ENCODE data around the gene SPRY4.

- no peak for TF ChIP-seq CTCF (IDR thresholded peaks at IDR 0.05; ENCODE audit: control extremely low read depth in 1 of 3, insufficient read depth in 1 of 3, low read depth in 1 of 3, low read length in 3 of 3)
- TF ChIP-seq POLR2AphosphoS5 (IDR thresholded peaks at IDR 0.05; ENCODE audit: low read depth, low read length), result no peak
- no peak for TF ChIP-seq EP300 (IDR thresholded peaks at IDR 0.05; ENCODE audit: borderline replicate concordance in 1 of 2, low read depth in 2 of 2, low read length in 2 of 2)
- no peak for TF ChIP-seq ZNF274 (IDR thresholded peaks at IDR 0.05; ENCODE audit: borderline replicate concordance, extremely low read depth, low read length)
- TF ChIP-seq SIRT6 (IDR thresholded peaks at IDR 0.05; ENCODE audit: low read length), result no peak
- no peak for TF ChIP-seq POLR2A (IDR thresholded peaks at IDR 0.05; ENCODE audit: control extremely low read depth in 1 of 2, low read depth in 2 of 2, low read length in 2 of 2)
- TF ChIP-seq GABPA (IDR thresholded peaks at IDR 0.05; ENCODE audit: borderline replicate concordance, insufficient read depth, low read length), result no peak
- TF ChIP-seq EZH2 (IDR thresholded peaks at IDR 0.05; ENCODE audit: low read depth, low read length, severe bottlenecking), result no peak
- TF ChIP-seq TEAD4 (IDR thresholded peaks at IDR 0.05; ENCODE audit: low read depth, low read length), result no peak
- TF ChIP-seq RXRA (IDR thresholded peaks at IDR 0.05; ENCODE audit: insufficient read depth, low read depth, low read length), result no peak
- no peak for TF ChIP-seq BRCA1 (IDR thresholded peaks at IDR 0.05; ENCODE audit: low read depth, low read length)
- no peak for TF ChIP-seq YY1 (IDR thresholded peaks at IDR 0.05; ENCODE audit: low read depth, low read length)
- TF ChIP-seq ATF3 (IDR thresholded peaks at IDR 0.05; ENCODE audit: insufficient read depth, low read depth, low read length), result no peak
- TF ChIP-seq CHD2 (IDR thresholded peaks at IDR 0.05; ENCODE audit: low read length), result no peak
Measured at GRCh38 chr5:142322403-142322746, 2.4 kb downstream of the SPRY4 start.

All from H1 (cell line).